Endothelial cell (in vitro differentiated cells): ENCODE data around the gene MT3. TPM values are rescaled to one million over a fixed set of nuclear protein-coding genes. Genes with fewer than 3 reads are reported as not detected.

Experiments used
- DNase-seq: peaks from one replicate; pipeline ENCODE4 v3.0.0; 2021; ENCODE audit warnings: low spot score
- H3K27ac Mint-ChIP-seq: one replicate; pipeline ENCODE4 v1.8.0; 2021; ENCODE audit warnings: mixed read lengths, inconsistent platforms; ENCODE audit not compliant: unreplicated experiment
- H3K27me3 Mint-ChIP-seq: one replicate; pipeline ENCODE4 v1.8.0; 2021; ENCODE audit warnings: mild to moderate bottlenecking, moderate library complexity, mixed read lengths, inconsistent platforms; ENCODE audit not compliant: unreplicated experiment
- H3K36me3 Mint-ChIP-seq: one replicate; pipeline ENCODE4 v1.8.0; 2021; ENCODE audit warnings: mild to moderate bottlenecking, low read depth, mixed read lengths, inconsistent platforms; ENCODE audit not compliant: unreplicated experiment
- H3K4me1 Mint-ChIP-seq: one replicate; pipeline ENCODE4 v1.8.0; 2021; ENCODE audit warnings: mild to moderate bottlenecking, mixed read lengths, inconsistent platforms; ENCODE audit not compliant: unreplicated experiment
- H3K4me3 Mint-ChIP-seq: one replicate; pipeline ENCODE4 v1.8.0; 2021; ENCODE audit warnings: mild to moderate bottlenecking, mixed read lengths, inconsistent platforms; ENCODE audit not compliant: unreplicated experiment
- H3K9me3 Mint-ChIP-seq: one replicate; pipeline ENCODE4 v1.8.0; 2021; ENCODE audit warnings: mixed read lengths, inconsistent platforms; ENCODE audit not compliant: unreplicated experiment
- total RNA-seq: library from RNA; stranded (reverse); fragmentation: NEBNext Ultra II Directional; extraction: Animal tissue kit (Norgen Biotek cat#: 25700); gene quantifications from one replicate; pipeline ENCODE4 v1.2.1, GENCODE V29; 2021; ENCODE audit not compliant: unreplicated experiment
- TF ChIP-seq, protein P1 (sequence below): fragments of 200-600 bp; sonication (generic); IDR thresholded peaks from one replicate; pipeline ENCODE4 v1.5.0; 2021; ENCODE audit warnings: antibody characterized with exemption; ENCODE audit not compliant: unreplicated experiment

MT3 gene
- total RNA-seq, 1 donor from 2014 or later, result not detected

GRCh38 chr16:56601325-56601724, 12.0 kb downstream of the MT3 start:
- H3K4me3 Mint-ChIP-seq, result no peak overlapping the region
- TF ChIP-seq, protein P1, sequence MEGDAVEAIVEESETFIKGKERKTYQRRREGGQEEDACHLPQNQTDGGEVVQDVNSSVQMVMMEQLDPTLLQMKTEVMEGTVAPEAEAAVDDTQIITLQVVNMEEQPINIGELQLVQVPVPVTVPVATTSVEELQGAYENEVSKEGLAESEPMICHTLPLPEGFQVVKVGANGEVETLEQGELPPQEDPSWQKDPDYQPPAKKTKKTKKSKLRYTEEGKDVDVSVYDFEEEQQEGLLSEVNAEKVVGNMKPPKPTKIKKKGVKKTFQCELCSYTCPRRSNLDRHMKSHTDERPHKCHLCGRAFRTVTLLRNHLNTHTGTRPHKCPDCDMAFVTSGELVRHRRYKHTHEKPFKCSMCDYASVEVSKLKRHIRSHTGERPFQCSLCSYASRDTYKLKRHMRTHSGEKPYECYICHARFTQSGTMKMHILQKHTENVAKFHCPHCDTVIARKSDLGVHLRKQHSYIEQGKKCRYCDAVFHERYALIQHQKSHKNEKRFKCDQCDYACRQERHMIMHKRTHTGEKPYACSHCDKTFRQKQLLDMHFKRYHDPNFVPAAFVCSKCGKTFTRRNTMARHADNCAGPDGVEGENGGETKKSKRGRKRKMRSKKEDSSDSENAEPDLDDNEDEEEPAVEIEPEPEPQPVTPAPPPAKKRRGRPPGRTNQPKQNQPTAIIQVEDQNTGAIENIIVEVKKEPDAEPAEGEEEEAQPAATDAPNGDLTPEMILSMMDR, result no peak
- DNase-seq, result no peak
- H3K27me3 Mint-ChIP-seq, result peaks cover 12% of the 10 kb centered on the region
- H3K36me3 Mint-ChIP-seq, result no peaks in the 10 kb centered on the region
- no peaks in the 10 kb centered on the region for H3K9me3 Mint-ChIP-seq
- peaks cover under 1% of the 10 kb centered on the region for H3K4me1 Mint-ChIP-seq
- no peak overlapping the region for H3K27ac Mint-ChIP-seq

- Mint-ChIP-seq H3K4me3 (no peak overlapping the region), H3K36me3 (no peaks in the 10 kb centered on the region), H3K9me3 (no peaks in the 10 kb centered on the region), H3K4me1 (peaks cover 19% of the 10 kb centered on the region), H3K27me3 (peaks cover 20% of the 10 kb centered on the region), H3K27ac (no peak overlapping the region)
- peak; percentile 40 for DNase-seq
- TF ChIP-seq, protein P1, result no peak
These were observed 14.3 kb downstream of the MT3 start for GRCh38 chr16:56603589-56603988.

GRCh38 chr16:56604966-56605365, 15.6 kb downstream of the MT3 start:
- H3K36me3 Mint-ChIP-seq, result no peaks in the 10 kb centered on the region
- no peak overlapping the region for H3K27ac Mint-ChIP-seq
- H3K27me3 Mint-ChIP-seq, result peaks cover 21% of the 10 kb centered on the region
- TF ChIP-seq, protein P1, result no peak
- H3K9me3 Mint-ChIP-seq, result no peaks in the 10 kb centered on the region
- DNase-seq, result no peak
- peaks cover 31% of the 10 kb centered on the region for H3K4me1 Mint-ChIP-seq
- no peak overlapping the region for H3K4me3 Mint-ChIP-seq

DNA sequence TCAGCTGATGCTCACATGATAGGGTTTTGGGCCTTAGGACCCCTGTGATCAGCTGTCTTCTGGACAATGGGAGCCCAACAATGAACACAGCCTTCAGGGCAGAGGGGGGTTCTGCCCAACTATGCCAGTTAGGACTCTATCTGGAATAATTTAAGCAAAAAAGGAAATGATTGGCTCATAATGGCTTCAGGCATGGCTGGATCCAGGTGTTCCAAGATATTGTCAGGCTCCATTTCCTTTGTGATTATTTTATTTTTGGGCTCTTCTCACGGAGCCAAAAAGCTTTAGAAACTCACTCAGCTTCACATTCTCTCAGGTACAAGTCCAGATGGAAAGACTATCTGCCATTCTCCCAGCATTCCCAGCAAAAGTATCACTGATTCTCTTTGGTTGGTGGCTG, 16.1 kb downstream of the MT3 start:
- no peak for DNase-seq
- Mint-ChIP-seq H3K4me3 (peak overlapping the region; percentile 38), H3K36me3 (no peaks in the 10 kb centered on the region), H3K4me1 (peaks cover 35% of the 10 kb centered on the region), H3K9me3 (no peaks in the 10 kb centered on the region), H3K27ac (no peak overlapping the region), H3K27me3 (peaks cover 21% of the 10 kb centered on the region)
- TF ChIP-seq, protein P1, result no peak

DNA sequence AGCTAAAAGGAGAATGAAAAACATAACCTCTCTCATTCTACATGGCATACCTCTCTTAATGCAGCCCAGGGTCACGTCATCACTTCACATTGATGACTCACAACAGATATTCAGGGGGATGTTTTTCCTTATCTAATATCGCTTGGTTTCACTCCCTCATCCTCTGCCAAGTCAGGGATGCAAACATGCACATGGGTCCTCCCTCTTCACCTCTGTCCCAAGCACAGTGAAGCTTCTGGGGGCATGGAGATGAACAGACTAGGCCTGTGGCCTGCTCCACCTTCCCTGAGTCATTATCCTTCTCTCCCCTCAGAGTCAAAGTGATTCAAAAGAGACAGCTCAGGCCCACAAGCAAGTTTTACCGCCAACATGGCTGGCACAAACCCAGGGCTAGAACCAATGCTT, 16.7 kb downstream of the MT3 start:
- Mint-ChIP-seq H3K27me3 (peaks cover 19% of the 10 kb centered on the region), H3K9me3 (no peaks in the 10 kb centered on the region), H3K4me1 (peaks cover 35% of the 10 kb centered on the region), H3K27ac (no peak overlapping the region), H3K4me3 (no peak overlapping the region), H3K36me3 (no peaks in the 10 kb centered on the region)
- DNase-seq, result no peak
- TF ChIP-seq, protein P1, result no peak
